ENCODE results near the gene LOC101059915.

Gene LOC101059915

GRCh38 chrX:71667328-71668247 lies at the start of gene LOC101059915:
LOC101059915 (plus strand) TSS chrX:71667546.
- no peak for DNase-seq (ENCODE audit: low read depth)

DNA sequence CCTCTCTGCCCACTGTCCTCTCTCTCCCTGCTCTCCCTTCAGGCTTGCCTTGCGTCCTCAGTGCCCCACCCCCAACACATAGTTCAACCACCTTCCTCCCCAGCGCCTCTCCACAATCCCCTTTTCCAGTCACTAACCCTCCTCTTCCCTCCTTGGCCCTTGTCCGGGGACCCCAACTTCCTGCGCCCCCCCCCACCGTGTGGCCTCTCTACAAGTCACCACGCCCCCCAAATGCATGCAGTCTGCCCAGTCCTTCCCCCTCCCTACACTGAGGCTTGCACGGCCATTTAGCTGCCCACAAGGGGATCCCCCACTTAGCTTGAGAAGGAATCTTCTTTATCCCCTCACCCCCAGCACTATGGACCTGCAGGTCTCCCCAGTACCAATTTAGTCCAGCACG lies 49.6 kb upstream of the LOC101059915 start:
- DNase-seq (ENCODE audit: low read depth) = no peak

- peak; percentile 18 for DNase-seq (ENCODE audit: low read depth)
These were observed 49.0 kb upstream of the LOC101059915 start, which contains the start of gene CXCR3 for GRCh38 chrX:71618303-71618721. CXCR3 (minus strand) TSS chrX:71618511; CDS start chrX:71618449, 62 bp downstream.

- no peak for DNase-seq (ENCODE audit: low read depth)
These were observed 48.6 kb upstream of the LOC101059915 start for GRCh38 chrX:71618787-71619186.

- no peak for DNase-seq (ENCODE audit: low read depth)
These were observed 48.2 kb upstream of the LOC101059915 start for GRCh38 chrX:71619193-71619592.

DNA sequence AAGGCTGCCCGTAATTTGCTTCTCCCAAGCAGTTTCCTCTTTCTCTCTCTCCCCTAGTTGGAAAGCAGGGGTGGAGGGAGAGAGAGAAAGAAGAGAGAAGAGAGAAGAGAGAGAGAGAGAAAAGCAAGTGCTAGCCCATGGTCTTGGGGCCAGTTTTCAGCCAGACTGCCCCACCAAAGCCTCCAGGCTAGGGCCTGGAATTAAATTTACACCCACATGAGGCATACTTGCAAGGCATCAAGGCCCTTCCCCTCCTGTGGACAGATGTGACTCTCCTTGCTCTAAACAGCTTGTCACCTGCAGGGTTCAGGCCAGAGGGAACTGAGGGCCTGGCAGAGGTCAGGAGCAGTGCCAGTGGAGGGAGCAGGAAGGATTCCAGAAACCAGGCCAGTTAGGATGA lies 47.4 kb upstream of the LOC101059915 start:
- DNase-seq (ENCODE audit: low read depth) = no peak

GRCh38 chrX:71621603-71622002 lies 45.7 kb upstream of the LOC101059915 start:
- no peak for DNase-seq (ENCODE audit: low read depth)

- DNase-seq (ENCODE audit: low read depth) = no peak
These were observed 45.2 kb upstream of the LOC101059915 start for GRCh38 chrX:71622032-71622575.

DNA sequence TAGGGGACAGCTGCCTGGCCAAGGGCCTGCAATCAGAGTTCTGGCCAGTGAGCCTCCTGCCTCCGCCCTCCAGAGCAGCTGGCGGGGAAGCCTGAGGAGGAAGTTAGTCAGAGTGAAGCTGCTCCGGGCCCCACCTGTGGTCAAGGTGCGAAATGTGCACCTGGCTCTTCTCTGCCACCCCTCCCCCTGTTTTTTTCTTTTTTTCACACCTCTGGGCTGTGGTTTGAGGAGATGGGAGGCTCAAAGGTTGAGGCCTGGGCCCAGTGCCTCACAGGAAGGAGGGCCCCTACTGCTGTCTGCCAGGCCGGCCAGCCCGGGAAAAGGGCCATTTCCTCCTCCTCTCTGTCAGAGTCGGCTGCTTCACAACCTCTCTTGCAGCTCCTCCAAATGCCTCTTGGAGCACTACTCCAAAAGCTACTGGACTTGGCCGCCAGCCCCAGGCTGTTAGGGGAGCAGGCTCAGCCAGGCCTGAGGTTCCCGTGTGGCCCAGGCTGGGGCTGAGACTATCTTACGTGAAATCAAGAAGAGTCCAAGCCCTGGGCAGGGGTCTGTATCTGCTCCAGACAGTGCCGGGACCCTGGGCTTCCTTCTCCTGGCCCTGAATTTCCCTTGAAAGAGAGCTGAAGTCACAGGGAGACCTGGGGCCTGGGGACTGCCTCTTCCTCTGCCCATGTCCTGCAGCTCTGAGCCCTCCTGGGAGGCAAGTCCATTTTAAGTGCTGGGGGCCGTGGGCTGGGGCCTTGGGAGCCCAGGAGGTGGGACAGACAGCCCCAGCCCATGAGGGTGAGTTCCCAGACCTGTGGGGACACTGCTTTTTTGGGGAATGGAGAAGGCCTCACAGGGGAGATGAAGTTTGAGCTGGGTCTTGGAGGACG lies 44.5 kb upstream of the LOC101059915 start:
- DNase-seq (ENCODE audit: low read depth) = peak; percentile 44

- no peak for DNase-seq (ENCODE audit: low read depth)
These were observed 43.6 kb upstream of the LOC101059915 start for GRCh38 chrX:71623714-71624113.

DNA sequence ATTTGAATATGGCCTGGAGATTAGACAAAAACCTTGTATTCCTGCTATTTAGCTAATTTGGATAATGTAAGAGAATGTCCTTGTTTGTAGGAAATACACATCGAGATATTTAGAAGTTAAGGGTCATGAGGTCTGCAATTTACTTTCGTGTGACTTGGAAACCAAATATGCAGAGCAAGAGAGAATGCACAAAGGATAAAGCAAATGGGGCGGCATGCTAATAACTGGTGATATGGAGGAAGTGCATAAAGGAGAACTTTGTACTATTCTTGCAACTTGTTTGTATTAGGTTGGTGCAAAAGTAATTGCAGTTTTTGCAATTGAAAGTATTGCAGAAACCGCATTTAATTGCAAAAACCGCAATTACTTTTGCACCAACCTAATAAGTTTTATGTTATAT lies 41.9 kb upstream of the LOC101059915 start:
- DNase-seq (ENCODE audit: low read depth) = no peak

- no peak for DNase-seq (ENCODE audit: low read depth)
These were observed 40.8 kb upstream of the LOC101059915 start for GRCh38 chrX:71626576-71626975.

DNA sequence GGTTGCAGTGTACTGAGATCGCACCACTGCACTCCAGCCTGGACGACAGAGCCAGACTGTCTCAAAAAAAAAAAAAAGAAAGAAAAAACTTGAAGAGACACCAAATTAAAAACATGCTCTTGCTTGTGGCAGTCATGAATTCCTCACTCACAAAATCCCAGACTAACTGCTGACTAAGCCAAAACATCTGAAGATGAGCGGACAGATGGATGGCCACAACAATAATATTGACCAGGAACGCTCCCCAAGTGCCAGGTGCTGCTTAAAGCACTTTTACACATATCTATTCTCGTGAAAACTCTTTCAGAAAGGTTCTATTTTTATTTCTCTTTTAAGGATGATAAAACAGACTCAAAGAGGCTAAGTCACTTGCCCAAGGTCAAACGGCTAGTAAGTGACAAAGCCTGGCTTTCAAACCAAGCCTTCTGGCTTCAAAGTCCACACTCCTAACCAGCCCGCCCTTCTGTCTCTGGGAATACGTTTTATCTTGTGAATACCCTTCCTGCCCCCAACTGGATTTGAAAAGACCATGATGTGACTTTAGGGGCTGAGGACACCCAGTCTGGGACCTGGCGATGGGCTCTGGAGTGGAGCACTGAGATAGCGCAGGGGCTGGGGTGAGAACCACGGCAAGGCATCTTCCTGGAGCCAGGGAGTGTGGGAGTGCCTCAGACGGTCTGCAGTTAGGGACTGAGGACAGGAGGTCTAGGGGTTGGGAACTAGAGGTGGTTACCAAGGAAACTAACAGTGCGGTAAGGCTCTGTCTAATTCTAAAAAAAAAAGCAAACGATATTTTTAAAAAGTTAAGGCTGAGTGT lies 39.5 kb upstream of the LOC101059915 start:
- no peak for DNase-seq (ENCODE audit: low read depth)

- no peak for DNase-seq (ENCODE audit: low read depth)
These were observed 37.9 kb upstream of the LOC101059915 start for GRCh38 chrX:71629467-71629866.

- no peak for DNase-seq (ENCODE audit: low read depth)
These were observed 34.3 kb upstream of the LOC101059915 start for GRCh38 chrX:71632923-71633657.

DNA sequence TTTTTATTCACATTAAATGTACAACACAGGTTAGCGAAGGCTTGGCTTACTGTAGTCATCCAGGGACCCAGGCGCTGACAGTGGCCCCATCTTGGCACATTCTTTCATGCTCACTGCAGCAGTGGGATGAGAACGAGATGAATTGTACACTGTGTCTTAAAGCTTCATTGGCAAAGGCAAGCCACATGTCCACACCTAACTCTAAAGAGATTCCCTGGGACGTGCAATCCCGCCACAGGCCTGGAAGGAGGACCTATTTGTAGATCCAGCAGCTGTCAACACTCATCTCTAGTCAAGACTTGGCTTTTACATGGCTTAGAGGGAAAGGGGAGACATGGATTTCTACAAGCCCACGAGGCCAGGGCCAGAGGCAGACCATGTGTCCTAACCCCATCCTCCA lies 33.0 kb upstream of the LOC101059915 start:
- no peak for DNase-seq (ENCODE audit: low read depth)

- DNase-seq (ENCODE audit: low read depth) = peak; percentile 33
These were observed 30.7 kb upstream of the LOC101059915 start for GRCh38 chrX:71636438-71637252.

DNA sequence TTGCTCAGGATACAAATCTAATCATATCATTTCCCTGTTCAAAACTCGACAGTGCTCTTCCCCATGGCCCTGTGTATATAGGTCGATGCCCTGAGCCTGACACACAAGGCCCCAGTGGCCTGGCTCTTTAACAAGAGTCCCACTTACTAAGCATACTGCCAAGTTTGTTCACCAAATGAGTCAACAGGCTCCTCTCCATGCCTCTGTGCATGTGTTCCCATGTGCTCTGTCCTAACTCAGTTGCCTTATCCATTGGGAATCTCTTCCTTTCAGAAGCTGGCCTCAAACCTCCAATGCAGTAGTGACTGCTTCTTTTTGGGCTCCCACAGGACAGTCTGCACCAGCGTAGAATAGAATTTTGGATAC lies 30.1 kb upstream of the LOC101059915 start:
- DNase-seq (ENCODE audit: low read depth) = peak; percentile 17

GRCh38 chrX:71637848-71638247 lies 29.5 kb upstream of the LOC101059915 start:
- DNase-seq (ENCODE audit: low read depth) = peak; percentile 61

All from HT1080 (cell line).